Ovary (tissue), 9 donors: Measurements from ENCODE around the gene LCT. TPM values are rescaled to one million over a fixed set of nuclear protein-coding genes. Genes with fewer than 3 reads are reported as not detected.

Source experiments
- DNase-seq, 5 donors: peaks; one replicate each; pipeline ENCODE4 v3.0.0-alpha.2; 2019 to 2020
- H3K27ac ChIP-seq, 2 donors: fragments of 200-600 bp; one replicate each; pipeline versions ENCODE4 v1.5.1 to v1.8.0; 2019 to 2022
- H3K27me3 ChIP-seq: fragments of 200-600 bp; one replicate; pipeline ENCODE4 v1.8.0; 2022
- H3K36me3 ChIP-seq: fragments of 200-600 bp; sonication (generic); one replicate; pipeline ENCODE4 v1.5.1; 2019
- H3K4me1 ChIP-seq: one replicate; pipeline ENCODE4 v1.8.1; 2013; ENCODE audit warnings: mild to moderate bottlenecking, moderate library complexity; ENCODE audit not compliant: insufficient read depth
- H3K4me3 ChIP-seq: fragments of 200-600 bp; sonication (generic); one replicate; pipeline ENCODE4 v1.5.1; 2017
- H3K9me3 ChIP-seq, 2 donors: fragments of 200-600 bp in 1 of 2; sonication (generic) in 1 of 2; one replicate each; pipeline versions ENCODE4 v1.5.1 to v1.8.1; 2013 to 2019; ENCODE audit warnings: mild to moderate bottlenecking in 1 of 2, moderate library complexity in 1 of 2
- EP300 ChIP-seq: sonication (generic); formaldehyde crosslinking; IDR thresholded peaks from one replicate; pipeline ENCODE4 v1.6.1; 2017; ENCODE audit warnings: antibody characterized with exemption
- POLR2A ChIP-seq: fragments of 450-650 bp; IDR thresholded peaks from one replicate; pipeline ENCODE4 v1.6.1; 2017; ENCODE audit warnings: antibody characterized with exemption, mild to moderate bottlenecking, moderate library complexity
- WGBS, 3 donors: extraction: QIAGEN DNeasy Blood & Tissue Kit in 1 of 3; methylation state at CpG; one replicate each; pipeline versions ENCODE4 v1.1.5 to v1.1.7; 2013 to 2017; 5-methylcytosine and 5-hydroxymethylcytosine counted together
- intact Hi-C, 4 donors: fragments of 100-400 bp; cut with DNase I; formaldehyde crosslinking; loops; one replicate each; pipeline versions ENCODE4 v1.11.0 to v1.15.1; 2022 to 2023
- polyA plus RNA-seq, 2 donors: library from polyadenylated mRNA; stranded (reverse); fragments of 200-250 nt in 1 of 2; fragments of 350-450 nt in 1 of 2; fragmentation: Illumina TruSeq in 1 of 2; extraction: RNeasy Lipid Tissue Mini Kit (QIAGEN cat#74804) in 1 of 2; gene quantifications; one replicate each; pipeline ENCODE4 v1.2.3, GENCODE V29; 2013 to 2014
- total RNA-seq, 7 donors: library from RNA; depleted of rRNA in 2 of 7; stranded (reverse); fragments of >200 nt in 2 of 7; fragmentation: NEBNext Ultra II Directional in 3 of 7; extraction: Animal tissue kit (Norgen Biotek cat#: 25700) in 3 of 7; gene quantifications; one replicate each; pipeline versions ENCODE4 v1.1.0 to v1.2.4, GENCODE V29; 2016 to 2023
- TF ChIP-seq, protein P1 (sequence below), 3 donors: fragments of 450-650 bp in 2 of 3; fragments of 200-600 bp in 1 of 3; IDR thresholded peaks; one replicate each; pipeline versions ENCODE4 v1.5.1 to v1.8.0; 2016 to 2022; ENCODE audit warnings: antibody characterized with exemption in 3 of 3, mild to moderate bottlenecking in 1 of 3
- donor health status: DM: no; HTN: no; CAD: no; lungs with moderate emphysema.
- donor health status: DM: no; HTN: no; CAD: no.
- donor health status: Bipolar disorder and iron deficiency.
- donor health status: DM: yes; HTN: yes; CAD: no.
- donor health status: DM: no; HTN: no; CAD: no.
- donor health status: DM: yes; HTN: yes; CAD: no.

Gene LCT
- total and polyA plus RNA-seq, 9 donors: 0.12 TPM; not detected in 8

DNA sequence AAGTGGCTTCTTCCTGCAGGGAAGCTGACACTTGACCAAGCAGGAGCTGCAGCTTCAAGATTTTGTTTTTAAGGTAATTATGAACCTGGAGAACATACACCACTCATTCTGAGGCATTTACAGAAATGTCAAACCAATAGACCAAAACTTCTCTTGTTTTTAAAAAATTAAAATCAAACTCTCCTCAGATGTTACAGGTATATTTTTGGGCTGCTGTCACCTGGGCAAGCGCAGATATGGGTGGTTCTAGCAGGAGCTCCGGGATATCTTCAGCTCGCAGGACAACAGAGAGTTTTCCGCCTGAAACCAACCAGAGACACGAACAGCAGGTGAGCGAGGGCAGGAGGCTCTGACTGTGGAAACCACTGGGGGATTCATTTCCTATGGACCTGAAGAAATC, 4.1 kb downstream of the LCT start:
- no peak overlapping the region for H3K4me3 ChIP-seq
- no peaks in the 10 kb centered on the region for H3K4me1 ChIP-seq
- TF ChIP-seq, protein P1, sequence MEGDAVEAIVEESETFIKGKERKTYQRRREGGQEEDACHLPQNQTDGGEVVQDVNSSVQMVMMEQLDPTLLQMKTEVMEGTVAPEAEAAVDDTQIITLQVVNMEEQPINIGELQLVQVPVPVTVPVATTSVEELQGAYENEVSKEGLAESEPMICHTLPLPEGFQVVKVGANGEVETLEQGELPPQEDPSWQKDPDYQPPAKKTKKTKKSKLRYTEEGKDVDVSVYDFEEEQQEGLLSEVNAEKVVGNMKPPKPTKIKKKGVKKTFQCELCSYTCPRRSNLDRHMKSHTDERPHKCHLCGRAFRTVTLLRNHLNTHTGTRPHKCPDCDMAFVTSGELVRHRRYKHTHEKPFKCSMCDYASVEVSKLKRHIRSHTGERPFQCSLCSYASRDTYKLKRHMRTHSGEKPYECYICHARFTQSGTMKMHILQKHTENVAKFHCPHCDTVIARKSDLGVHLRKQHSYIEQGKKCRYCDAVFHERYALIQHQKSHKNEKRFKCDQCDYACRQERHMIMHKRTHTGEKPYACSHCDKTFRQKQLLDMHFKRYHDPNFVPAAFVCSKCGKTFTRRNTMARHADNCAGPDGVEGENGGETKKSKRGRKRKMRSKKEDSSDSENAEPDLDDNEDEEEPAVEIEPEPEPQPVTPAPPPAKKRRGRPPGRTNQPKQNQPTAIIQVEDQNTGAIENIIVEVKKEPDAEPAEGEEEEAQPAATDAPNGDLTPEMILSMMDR (IDR thresholded peaks at IDR 0.05): no peak
- TF ChIP-seq POLR2A (no peak), EP300 (no peak)
- DNase-seq: no peak
- WGBS, 3 donors: 89 to 95% (median 89%) methylated on average over 6 of the region's 6 CpGs
- H3K27me3 ChIP-seq: no peaks in the 10 kb centered on the region
- H3K27ac ChIP-seq: no peak overlapping the region
- H3K36me3 ChIP-seq: no peaks in the 10 kb centered on the region
- no peaks in the 10 kb centered on the region for H3K9me3 ChIP-seq
- intact Hi-C loops: no loop called here

DNA sequence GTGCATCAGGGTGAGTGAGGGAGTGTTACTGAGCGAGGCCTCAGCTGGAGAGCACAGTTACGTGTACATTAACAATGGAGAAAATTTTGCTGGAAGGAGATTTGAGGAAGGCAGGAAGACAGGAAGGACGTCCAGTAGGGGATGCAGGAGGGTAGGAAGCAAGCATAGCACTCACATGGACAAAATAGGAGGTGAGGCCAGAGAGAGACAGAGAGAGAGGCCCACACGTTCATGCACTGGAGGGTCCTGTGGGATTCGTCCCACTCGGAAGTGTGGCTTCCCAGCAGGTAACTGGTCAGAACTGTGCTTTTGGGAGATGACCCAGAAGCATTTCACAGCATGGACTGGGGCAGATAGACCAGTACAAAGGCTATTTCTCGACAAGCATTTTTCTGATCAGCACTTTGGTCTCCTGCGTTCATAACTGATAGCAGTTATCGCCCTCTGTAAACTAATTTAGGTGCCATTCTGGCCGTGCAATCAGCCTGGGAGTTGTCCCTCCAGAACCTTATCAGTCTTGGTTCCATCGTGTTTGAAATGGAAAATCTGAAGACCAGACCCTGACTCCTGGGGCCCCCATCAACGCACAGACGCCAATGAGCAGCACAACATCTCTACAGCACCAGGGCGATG, 5.7 kb downstream of the LCT start:
- intact Hi-C loops: no loop called here
- H3K4me3 ChIP-seq: no peak overlapping the region
- no peak overlapping the region for H3K27ac ChIP-seq
- H3K27me3 ChIP-seq: no peaks in the 10 kb centered on the region
- H3K36me3 ChIP-seq: no peaks in the 10 kb centered on the region
- 79 to 83% (median 82%) methylated on average over 14 of the region's 14 CpGs for WGBS, 3 donors
- no peak for DNase-seq
- H3K4me1 ChIP-seq: no peaks in the 10 kb centered on the region
- H3K9me3 ChIP-seq: no peaks in the 10 kb centered on the region
- TF ChIP-seq, protein P1 (IDR thresholded peaks at IDR 0.05): no peak
- TF ChIP-seq POLR2A: no peak
- TF ChIP-seq EP300: no peak

DNA sequence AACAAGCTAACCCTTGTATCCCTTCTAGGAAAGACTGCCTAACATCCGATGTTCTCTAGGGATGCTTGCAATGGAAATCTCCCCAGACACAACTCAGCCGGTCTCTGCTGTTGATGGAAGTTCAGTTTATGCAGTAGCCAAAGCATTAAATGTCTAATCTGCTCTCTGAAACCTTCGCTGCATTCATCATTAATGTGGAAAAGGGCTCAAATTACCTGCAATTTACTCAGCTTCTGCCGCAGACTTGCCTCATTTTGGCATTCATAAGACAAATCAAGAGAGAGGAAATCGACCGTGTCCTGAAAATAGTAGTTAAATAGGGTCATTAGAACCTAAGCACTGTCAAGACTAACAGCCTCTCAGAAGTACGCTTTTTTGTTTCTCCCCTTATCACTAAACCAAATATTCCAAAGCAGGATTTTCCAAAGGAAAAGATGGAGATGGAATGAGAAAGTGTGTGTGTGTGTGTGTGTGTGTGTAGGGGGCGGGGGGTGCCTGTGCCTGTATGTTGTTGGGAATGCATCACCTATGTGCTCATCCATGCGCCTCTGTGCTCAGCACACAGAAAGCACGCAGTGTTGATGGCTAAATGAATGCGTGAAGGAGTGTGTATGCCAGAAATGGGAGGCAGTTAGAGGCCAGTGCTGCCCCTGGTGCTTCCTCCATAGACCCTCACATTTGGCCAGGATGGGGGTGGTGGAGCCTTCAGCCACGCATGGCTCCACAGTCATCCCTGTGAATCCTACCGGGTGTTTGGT, 7.4 kb downstream of the LCT start:
- no peak overlapping the region for H3K27ac ChIP-seq
- H3K27me3 ChIP-seq: no peaks in the 10 kb centered on the region
- H3K36me3 ChIP-seq: no peaks in the 10 kb centered on the region
- intact Hi-C loops: no loop called here
- no peak for DNase-seq
- H3K4me1 ChIP-seq: no peaks in the 10 kb centered on the region
- TF ChIP-seq, protein P1 (IDR thresholded peaks at IDR 0.05): no peak
- TF ChIP-seq POLR2A (no peak), EP300 (no peak)
- 74 to 80% (median 74%) methylated on average over 13 of the region's 13 CpGs for WGBS, 3 donors
- no peak overlapping the region for H3K4me3 ChIP-seq
- H3K9me3 ChIP-seq: no peaks in the 10 kb centered on the region

DNA sequence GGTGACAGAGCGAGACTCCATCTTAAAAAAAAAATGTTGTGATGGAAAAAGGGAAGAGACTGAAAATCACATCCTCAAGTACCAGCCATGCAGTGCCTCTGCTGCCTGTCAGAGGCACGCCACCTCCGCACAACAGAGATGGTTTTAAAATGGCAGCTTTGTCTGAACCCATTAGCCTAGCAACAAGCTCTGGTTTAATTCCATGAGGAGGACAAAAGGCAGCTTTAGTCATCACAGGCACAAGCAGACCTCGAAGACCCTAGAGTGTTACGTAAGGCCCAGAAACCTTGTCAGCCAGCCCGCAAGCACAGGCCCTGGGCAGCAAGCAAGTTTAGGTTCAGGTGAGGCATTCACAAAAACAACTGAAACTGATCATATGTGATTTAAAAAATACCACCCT, 10.4 kb downstream of the LCT start:
- no peaks in the 10 kb centered on the region for H3K36me3 ChIP-seq
- no peak overlapping the region for H3K4me3 ChIP-seq
- no peaks in the 10 kb centered on the region for H3K9me3 ChIP-seq
- 88 to 95% (median 94%) methylated on average over 6 of the region's 6 CpGs for WGBS, 3 donors
- no peak overlapping the region for H3K27ac ChIP-seq
- no peak for DNase-seq
- no peaks in the 10 kb centered on the region for H3K4me1 ChIP-seq
- TF ChIP-seq, protein P1 (IDR thresholded peaks at IDR 0.05): no peak
- TF ChIP-seq EP300 (no peak), POLR2A (no peak)
- intact Hi-C loops: no loop called here
- no peaks in the 10 kb centered on the region for H3K27me3 ChIP-seq
